Astrocyte (in vitro differentiated cells and primary cell): ENCODE data around the gene ZFYVE21. TPM values are rescaled to one million over a fixed set of nuclear protein-coding genes. Genes with fewer than 3 reads are reported as not detected.

Source experiments
- DNase-seq: peaks from one replicate; pipeline ENCODE4 v3.0.0-alpha.2; 2010; ENCODE audit warnings: low read depth
- FAIRE-seq: peaks from 2 replicates; lab custom pipeline; 2011; peaks lifted over from hg19 to GRCh38; lab: Jason Lieb, UNC
- H2AFZ ChIP-seq: 2 replicates; pipeline ENCODE4 v1.6.0; 2012; ENCODE audit warnings: low read depth, low read length, inconsistent platforms
- H3K27ac ChIP-seq: 2 replicates; pipeline ENCODE4 v1.5.1; 2011; ENCODE audit warnings: low read depth, low read length, inconsistent platforms
- H3K27me3 ChIP-seq: 2 replicates; pipeline ENCODE4 v1.6.0; 2011; ENCODE audit warnings: low read length, inconsistent platforms; ENCODE audit not compliant: insufficient read depth
- H3K36me3 ChIP-seq: 2 replicates; pipeline ENCODE4 v1.5.1; 2011; ENCODE audit warnings: low read length, inconsistent platforms; ENCODE audit not compliant: insufficient read depth
- H3K4me1 ChIP-seq: 2 replicates; pipeline ENCODE4 v1.5.1; 2011; ENCODE audit warnings: low read length, inconsistent platforms; ENCODE audit not compliant: insufficient read depth
- H3K4me2 ChIP-seq: 2 replicates; pipeline ENCODE4 v1.6.0; 2012; ENCODE audit warnings: low read length, inconsistent platforms
- H3K4me3 ChIP-seq: 2 replicates; pipeline ENCODE4 v1.5.1; 2011; ENCODE audit warnings: low read depth, mild to moderate bottlenecking, low read length, inconsistent platforms; ENCODE audit not compliant: insufficient read depth
- H3K79me2 ChIP-seq: 2 replicates; pipeline ENCODE4 v1.6.0; 2012; ENCODE audit warnings: mild to moderate bottlenecking, low read length, inconsistent platforms; ENCODE audit not compliant: insufficient read depth
- H3K9ac ChIP-seq: 2 replicates; pipeline ENCODE4 v1.6.0; 2012; ENCODE audit warnings: mild to moderate bottlenecking, low read length, inconsistent platforms
- H3K9me3 ChIP-seq: 2 replicates; pipeline ENCODE4 v1.5.1; 2012; ENCODE audit warnings: low read depth, mild to moderate bottlenecking, low read length, inconsistent platforms; ENCODE audit not compliant: insufficient read depth
- H4K20me1 ChIP-seq: 2 replicates; pipeline ENCODE4 v1.6.0; 2012; ENCODE audit warnings: low read length, inconsistent platforms; ENCODE audit not compliant: insufficient read depth
- H3K27ac Mint-ChIP-seq: one replicate; pipeline ENCODE4 v1.8.0; 2021; ENCODE audit warnings: mild to moderate bottlenecking, mixed read lengths; ENCODE audit not compliant: unreplicated experiment
- H3K27me3 Mint-ChIP-seq: one replicate; pipeline ENCODE4 v1.8.0; 2021; ENCODE audit warnings: low read depth, mixed read lengths; ENCODE audit not compliant: unreplicated experiment
- H3K36me3 Mint-ChIP-seq: one replicate; pipeline ENCODE4 v1.8.0; 2021; ENCODE audit warnings: low read depth, mixed read lengths; ENCODE audit not compliant: unreplicated experiment
- H3K4me1 Mint-ChIP-seq: one replicate; pipeline ENCODE4 v1.8.0; 2021; ENCODE audit warnings: low read depth, mixed read lengths; ENCODE audit not compliant: unreplicated experiment
- H3K4me3 Mint-ChIP-seq: one replicate; pipeline ENCODE4 v1.8.0; 2021; ENCODE audit warnings: mild to moderate bottlenecking, moderate library complexity, mixed read lengths; ENCODE audit not compliant: unreplicated experiment
- H3K9me3 Mint-ChIP-seq: one replicate; pipeline ENCODE4 v1.8.0; 2021; ENCODE audit warnings: mild to moderate bottlenecking, mixed read lengths; ENCODE audit not compliant: unreplicated experiment
- CTCF ChIP-seq: IDR thresholded peaks from 2 replicates; pipeline ENCODE4 v1.5.1; 2011; ENCODE audit warnings: low read depth, mild to moderate bottlenecking, inconsistent platforms, low read length, moderate library complexity; ENCODE audit not compliant: insufficient read depth
- EZH2 ChIP-seq: IDR thresholded peaks from 2 replicates; pipeline ENCODE4 v1.6.1; 2012; ENCODE audit warnings: mild to moderate bottlenecking, low read length, inconsistent platforms; ENCODE audit not compliant: insufficient read depth
- total RNA-seq: library from RNA; stranded (reverse); gene quantifications from 2 replicates; pipeline ENCODE4 v1.2.1, GENCODE V29; 2021

Gene ZFYVE21
- total RNA-seq, 1 donor from 2014 or later, result 41.7 TPM

- Mint-ChIP-seq H3K27ac (peak overlapping the region; percentile 62), H3K4me1 (peaks cover 14% of the 10 kb centered on the region), H3K9me3 (no peaks in the 10 kb centered on the region), H3K4me3 (no peak overlapping the region), H3K27me3 (no peaks in the 10 kb centered on the region), H3K36me3 (no peaks in the 10 kb centered on the region)
- FAIRE-seq, result peak; percentile 34
- H3K9me3 ChIP-seq, result no peaks in the 10 kb centered on the region
- H4K20me1 ChIP-seq, result peaks cover 83% of the 10 kb centered on the region
- peak overlapping the region; percentile 35 for H3K27ac ChIP-seq
- no peak overlapping the region for H2AFZ ChIP-seq
- no peak overlapping the region for H3K4me3 ChIP-seq
- H3K4me1 ChIP-seq, result peaks cover 17% of the 10 kb centered on the region
- peaks cover 78% of the 10 kb centered on the region for H3K79me2 ChIP-seq
- H3K27me3 ChIP-seq, result no peaks in the 10 kb centered on the region
- H3K36me3 ChIP-seq, result peaks cover 23% of the 10 kb centered on the region
- TF ChIP-seq EZH2 (no peak), CTCF (no peak)
- H3K4me2 ChIP-seq, result peak overlapping the region; percentile 16
- peak; percentile 21 for DNase-seq
- H3K9ac ChIP-seq, result no peak overlapping the region
Observed at GRCh38 chr14:103696466-103697071, 19.0 kb upstream of the ZFYVE21 start.

DNA sequence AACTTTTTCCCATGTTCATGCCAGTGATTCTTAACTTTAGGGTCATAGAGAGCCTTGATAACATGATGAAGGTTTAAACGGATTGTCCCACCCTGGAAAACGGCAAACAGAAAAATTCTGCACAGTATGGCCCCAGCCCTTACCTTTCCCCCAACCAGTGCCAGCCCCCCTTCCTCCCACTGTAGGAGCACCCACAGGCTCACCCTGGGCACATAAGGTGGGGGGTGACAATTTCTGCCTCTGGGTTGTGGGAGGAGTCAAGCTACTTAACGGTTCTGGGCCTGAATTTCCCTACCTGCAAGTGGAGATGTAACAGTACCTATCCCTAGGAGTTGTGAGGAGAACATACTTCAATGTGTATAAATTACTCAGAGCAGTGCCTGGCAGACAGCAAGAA, 18.4 kb upstream of the ZFYVE21 start:
- Histone ChIP-seq H3K4me1 (peaks cover 17% of the 10 kb centered on the region), H4K20me1 (peaks cover 76% of the 10 kb centered on the region), H3K27ac (no peak overlapping the region), H3K9me3 (no peaks in the 10 kb centered on the region), H3K27me3 (no peaks in the 10 kb centered on the region), H3K4me3 (no peak overlapping the region), H3K9ac (no peak overlapping the region), H3K79me2 (peaks cover 72% of the 10 kb centered on the region), H3K36me3 (peaks cover 23% of the 10 kb centered on the region), H3K4me2 (peak overlapping the region; percentile 16), H2AFZ (no peak overlapping the region)
- TF ChIP-seq EZH2, result no peak
- TF ChIP-seq CTCF, result no peak
- FAIRE-seq, result no peak
- Mint-ChIP-seq H3K4me3 (no peak overlapping the region), H3K27ac (peak overlapping the region; percentile 62), H3K27me3 (no peaks in the 10 kb centered on the region), H3K4me1 (peaks cover 14% of the 10 kb centered on the region), H3K36me3 (no peaks in the 10 kb centered on the region), H3K9me3 (no peaks in the 10 kb centered on the region)
- no peak for DNase-seq
